ENCODE results near the gene PID1.

Gene PID1

GRCh38 chr2:228987441-228988155 is 283.5 kb downstream of the PID1 start:
- no peak for DNase-seq

GRCh38 chr2:228986961-228987360 is 284.1 kb downstream of the PID1 start:
- no peak for DNase-seq

- no peak for DNase-seq
These were observed 287.4 kb downstream of the PID1 start for GRCh38 chr2:228983700-228984099.

GRCh38 chr2:228974169-228974568 is 296.9 kb downstream of the PID1 start:
- DNase-seq, result no peak

Data from CD4-positive, alpha-beta T cell treated with Interleukin-15 for 1 hour (primary cell).